Measurements from ENCODE around the gene NOS1.

NOS1 gene

DNA sequence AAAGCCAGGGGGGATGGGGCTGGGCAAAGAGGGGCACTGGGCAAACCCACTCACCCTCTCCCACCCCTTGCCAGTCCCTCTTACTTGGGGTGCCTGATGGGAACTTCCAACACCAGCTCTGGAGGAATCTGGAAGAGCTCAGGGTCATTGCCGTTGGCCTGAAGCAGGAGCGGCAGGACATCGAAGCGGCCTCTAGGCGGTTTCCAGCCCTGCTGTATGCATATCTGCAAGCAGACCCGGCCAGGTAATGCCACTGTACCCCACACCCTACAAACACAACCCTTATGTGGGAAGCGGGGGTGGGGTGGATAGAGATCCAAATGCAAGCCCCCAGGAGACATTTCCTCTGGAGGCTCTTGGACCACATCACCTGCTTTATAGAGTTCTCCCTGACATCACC lies 83.6 kb downstream of the NOS1 start:
- Histone ChIP-seq H3K9me3 (no peaks in the 10 kb centered on the region), H3K27me3 (peaks cover 22% of the 10 kb centered on the region), H3K4me1 (ENCODE audit: control insufficient read depth in 1 of 2, insufficient read depth in 1 of 2, low read depth in 1 of 2, low read length in 1 of 2) (no peaks in the 10 kb centered on the region), H3K36me3 (no peaks in the 10 kb centered on the region), H3K27ac (no peak overlapping the region), H3K4me3 (ENCODE audit: low read depth in 1 of 2, low read length in 1 of 2) (no peak overlapping the region)
- TF ChIP-seq, protein P1, sequence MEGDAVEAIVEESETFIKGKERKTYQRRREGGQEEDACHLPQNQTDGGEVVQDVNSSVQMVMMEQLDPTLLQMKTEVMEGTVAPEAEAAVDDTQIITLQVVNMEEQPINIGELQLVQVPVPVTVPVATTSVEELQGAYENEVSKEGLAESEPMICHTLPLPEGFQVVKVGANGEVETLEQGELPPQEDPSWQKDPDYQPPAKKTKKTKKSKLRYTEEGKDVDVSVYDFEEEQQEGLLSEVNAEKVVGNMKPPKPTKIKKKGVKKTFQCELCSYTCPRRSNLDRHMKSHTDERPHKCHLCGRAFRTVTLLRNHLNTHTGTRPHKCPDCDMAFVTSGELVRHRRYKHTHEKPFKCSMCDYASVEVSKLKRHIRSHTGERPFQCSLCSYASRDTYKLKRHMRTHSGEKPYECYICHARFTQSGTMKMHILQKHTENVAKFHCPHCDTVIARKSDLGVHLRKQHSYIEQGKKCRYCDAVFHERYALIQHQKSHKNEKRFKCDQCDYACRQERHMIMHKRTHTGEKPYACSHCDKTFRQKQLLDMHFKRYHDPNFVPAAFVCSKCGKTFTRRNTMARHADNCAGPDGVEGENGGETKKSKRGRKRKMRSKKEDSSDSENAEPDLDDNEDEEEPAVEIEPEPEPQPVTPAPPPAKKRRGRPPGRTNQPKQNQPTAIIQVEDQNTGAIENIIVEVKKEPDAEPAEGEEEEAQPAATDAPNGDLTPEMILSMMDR (IDR thresholded peaks at IDR 0.05): no peak

DNA sequence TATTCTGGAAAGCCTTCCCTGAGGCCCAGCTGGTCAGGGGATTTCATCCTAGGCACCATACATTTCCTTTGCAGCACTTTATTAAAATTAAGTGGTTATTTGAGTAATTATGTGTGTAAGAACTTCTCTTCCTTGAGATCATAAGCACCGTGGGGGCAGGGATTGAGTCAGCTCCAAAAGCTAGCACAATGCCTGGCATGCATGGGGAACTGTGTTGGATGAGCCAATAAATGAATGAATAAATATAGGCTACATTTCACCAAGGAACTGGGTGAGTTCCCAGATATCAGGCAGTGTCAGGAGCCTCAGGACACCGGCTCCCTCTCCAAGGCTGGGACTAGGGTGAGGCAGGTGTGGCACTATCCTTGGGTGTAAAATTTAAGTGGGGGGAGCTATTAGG lies 88.3 kb downstream of the NOS1 start:
- Histone ChIP-seq H3K4me1 (ENCODE audit: control insufficient read depth in 1 of 2, insufficient read depth in 1 of 2, low read depth in 1 of 2, low read length in 1 of 2) (no peaks in the 10 kb centered on the region), H3K4me3 (ENCODE audit: low read depth in 1 of 2, low read length in 1 of 2) (no peak overlapping the region), H3K27ac (no peak overlapping the region), H3K9me3 (no peaks in the 10 kb centered on the region), H3K27me3 (peaks cover 16% of the 10 kb centered on the region), H3K36me3 (no peaks in the 10 kb centered on the region)
- TF ChIP-seq, protein P1 (IDR thresholded peaks at IDR 0.05): no peak

- no peaks in the 10 kb centered on the region for H3K9me3 ChIP-seq
- H3K36me3 ChIP-seq: no peaks in the 10 kb centered on the region
- TF ChIP-seq, protein P1 (IDR thresholded peaks at IDR 0.05): no peak
- peaks cover 12% of the 10 kb centered on the region for H3K27me3 ChIP-seq
- no peak overlapping the region for H3K4me3 ChIP-seq (ENCODE audit: low read depth in 1 of 2, low read length in 1 of 2)
- H3K4me1 ChIP-seq (ENCODE audit: control insufficient read depth in 1 of 2, insufficient read depth in 1 of 2, low read depth in 1 of 2, low read length in 1 of 2): no peaks in the 10 kb centered on the region
- no peak overlapping the region for H3K27ac ChIP-seq
These were observed 88.7 kb downstream of the NOS1 start for GRCh38 chr12:117272690-117273089.

DNA sequence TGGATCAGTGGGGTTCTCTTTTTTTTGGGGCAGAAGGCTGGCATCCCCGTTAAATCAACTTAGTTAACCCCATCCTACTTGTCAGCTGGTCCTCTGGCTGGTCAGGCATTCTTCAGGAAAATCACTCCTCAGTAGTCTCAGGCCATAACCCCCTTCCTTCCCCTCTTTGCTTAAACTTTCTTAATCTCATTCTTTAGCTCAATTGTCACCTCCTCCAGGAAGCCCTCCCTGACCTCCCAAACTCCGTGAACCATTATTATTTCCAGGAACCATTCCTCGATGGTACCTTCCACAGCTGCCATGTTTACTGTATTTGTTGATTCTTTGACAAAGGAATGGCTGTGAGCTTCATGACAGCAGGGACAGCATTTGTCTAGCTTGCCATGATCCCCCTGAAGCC lies 98.7 kb downstream of the NOS1 start:
- H3K27ac ChIP-seq: no peak overlapping the region
- H3K4me3 ChIP-seq (ENCODE audit: low read depth in 1 of 2, low read length in 1 of 2): no peak overlapping the region
- H3K4me1 ChIP-seq (ENCODE audit: control insufficient read depth in 1 of 2, insufficient read depth in 1 of 2, low read depth in 1 of 2, low read length in 1 of 2): no peaks in the 10 kb centered on the region
- peaks cover 4% of the 10 kb centered on the region for H3K27me3 ChIP-seq
- TF ChIP-seq, protein P1 (IDR thresholded peaks at IDR 0.05): no peak
- no peaks in the 10 kb centered on the region for H3K9me3 ChIP-seq
- no peaks in the 10 kb centered on the region for H3K36me3 ChIP-seq

DNA sequence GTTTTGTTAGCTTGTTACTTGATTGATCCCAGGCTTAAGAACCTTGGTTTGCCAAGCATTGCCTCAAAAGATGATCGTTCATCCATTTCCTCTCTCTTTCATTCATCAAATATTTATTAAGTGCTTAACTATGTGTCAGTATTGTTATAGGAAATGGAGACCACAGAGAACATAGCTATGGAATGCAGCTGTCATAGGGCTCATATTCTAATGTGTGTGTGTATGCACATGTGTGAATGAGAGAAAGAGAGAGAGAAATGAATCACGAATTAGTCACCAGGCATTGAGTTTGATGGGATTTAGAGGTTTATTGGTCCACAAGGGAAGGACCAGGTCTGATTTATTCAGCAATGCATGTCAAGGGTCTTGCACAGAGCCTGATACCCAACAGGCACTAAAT lies 100.2 kb downstream of the NOS1 start:
- TF ChIP-seq, protein P1 (IDR thresholded peaks at IDR 0.05): no peak
- no peaks in the 10 kb centered on the region for H3K9me3 ChIP-seq
- peaks cover 4% of the 10 kb centered on the region for H3K27me3 ChIP-seq
- H3K4me1 ChIP-seq (ENCODE audit: control insufficient read depth in 1 of 2, insufficient read depth in 1 of 2, low read depth in 1 of 2, low read length in 1 of 2): no peaks in the 10 kb centered on the region
- H3K27ac ChIP-seq: no peak overlapping the region
- H3K36me3 ChIP-seq: no peaks in the 10 kb centered on the region
- no peak overlapping the region for H3K4me3 ChIP-seq (ENCODE audit: low read depth in 1 of 2, low read length in 1 of 2)

DNA sequence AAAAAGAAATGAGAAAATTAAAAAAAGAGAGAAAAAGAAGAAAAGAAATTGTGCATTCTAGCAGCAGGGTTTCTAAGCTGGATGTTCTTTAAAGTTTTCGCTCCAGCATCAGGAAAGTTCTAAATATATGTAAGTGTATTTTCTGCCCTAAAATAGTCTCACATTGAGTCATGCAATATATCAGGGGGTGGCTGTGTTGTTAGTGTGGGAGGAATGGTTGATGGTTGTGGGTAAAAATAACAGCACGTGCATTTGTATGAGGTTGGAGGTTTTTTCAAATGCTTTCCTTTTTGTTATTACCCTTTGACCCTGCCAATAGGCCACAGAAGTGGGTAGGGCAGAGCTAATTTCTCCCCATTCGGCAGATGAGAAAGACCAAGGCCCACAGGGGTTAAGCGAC lies 106.0 kb downstream of the NOS1 start:
- no peaks in the 10 kb centered on the region for H3K27me3 ChIP-seq
- no peak overlapping the region for H3K4me3 ChIP-seq (ENCODE audit: low read depth in 1 of 2, low read length in 1 of 2)
- no peaks in the 10 kb centered on the region for H3K36me3 ChIP-seq
- H3K27ac ChIP-seq: no peak overlapping the region
- TF ChIP-seq, protein P1 (IDR thresholded peaks at IDR 0.05): no peak
- H3K4me1 ChIP-seq (ENCODE audit: control insufficient read depth in 1 of 2, insufficient read depth in 1 of 2, low read depth in 1 of 2, low read length in 1 of 2): no peaks in the 10 kb centered on the region
- H3K9me3 ChIP-seq: no peaks in the 10 kb centered on the region
